Neural cell (in vitro differentiated cells): ENCODE results near the gene CMTR2. TPM values are rescaled to one million over a fixed set of nuclear protein-coding genes. Genes with fewer than 3 reads are reported as not detected.

Source experiments
- H2AFZ ChIP-seq: fragments of 200-600, 300-800 bp; sonication (generic), shearing (Covaris generic); 2 replicates; pipeline ENCODE4 v1.6.0; 2014; ENCODE audit warnings: low read depth, mild to moderate bottlenecking, antibody characterized with exemption, low read length, moderate library complexity
- H3F3A ChIP-seq: fragments of 200-600 bp; shearing (Covaris generic); 2 replicates; pipeline ENCODE4 v1.6.1; 2016; ENCODE audit warnings: mild to moderate bottlenecking, moderate library complexity, mixed read lengths, antibody characterized with exemption, low read length; ENCODE audit not compliant: insufficient read depth, poor library complexity, severe bottlenecking
- H3K27ac ChIP-seq: fragments of 200-600, 300-800 bp; sonication (generic), shearing (Covaris generic); 2 replicates; pipeline ENCODE4 v1.5.1; 2014; ENCODE audit warnings: mild to moderate bottlenecking, low read length, moderate library complexity
- H3K27me3 ChIP-seq: fragments of 300-800, 200-600 bp; sonication (generic), shearing (Covaris generic); 2 replicates; pipeline ENCODE4 v1.6.0; 2014; ENCODE audit warnings: mild to moderate bottlenecking, low read depth, low read length, moderate library complexity; ENCODE audit not compliant: insufficient read depth
- H3K36me3 ChIP-seq: fragments of 300-800, 200-600 bp; sonication (generic), shearing (Covaris generic); 2 replicates; pipeline ENCODE4 v1.5.1; 2014; ENCODE audit warnings: mild to moderate bottlenecking, antibody characterized with exemption, low read length, moderate library complexity; ENCODE audit not compliant: insufficient read depth
- H3K4me2 ChIP-seq: fragments of 300-800, 200-600 bp; sonication (generic), shearing (Covaris generic); 2 replicates; pipeline ENCODE4 v1.6.0; 2014; ENCODE audit warnings: mild to moderate bottlenecking, low read length
- H3K4me3 ChIP-seq: fragments of 300-800, 200-600 bp; sonication (generic), shearing (Covaris generic); 2 replicates; pipeline ENCODE4 v1.5.1; 2014; ENCODE audit warnings: mild to moderate bottlenecking, low read length, moderate library complexity
- H3K79me2 ChIP-seq: fragments of 200-600 bp; shearing (Covaris generic); replicated peaks from 2 replicates; pipeline ENCODE4 v1.6.0; 2014; ENCODE audit warnings: mild to moderate bottlenecking, low read length, moderate library complexity; ENCODE audit not compliant: insufficient read depth
- H3K9ac ChIP-seq: fragments of 300-800, 200-600 bp; sonication (generic), shearing (Covaris generic); 2 replicates; pipeline ENCODE4 v1.6.1; 2016; ENCODE audit warnings: mild to moderate bottlenecking, low read length, mixed read lengths
- H3K9me2 ChIP-seq: fragments of 200-600 bp; shearing (Covaris generic); 2 replicates; pipeline ENCODE4 v1.6.1; 2016; ENCODE audit warnings: mild to moderate bottlenecking, low read length, mixed read lengths; ENCODE audit not compliant: insufficient read depth
- H3K9me3 ChIP-seq: fragments of 200-600, 300-800 bp; sonication (generic), shearing (Covaris generic); 2 replicates; pipeline ENCODE4 v1.6.1; 2016; ENCODE audit warnings: mild to moderate bottlenecking, mixed run types, low read length, moderate library complexity, mixed read lengths
- H4K20me1 ChIP-seq: fragments of 200-600 bp; shearing (Covaris generic); 2 replicates; pipeline ENCODE4 v1.6.1; 2016; ENCODE audit warnings: mild to moderate bottlenecking, mixed run types; ENCODE audit not compliant: insufficient read depth
- CTCF ChIP-seq: fragments of 450-650 bp; IDR thresholded peaks from 2 replicates; pipeline ENCODE4 v1.5.1; 2014; ENCODE audit warnings: antibody characterized with exemption, mild to moderate bottlenecking, moderate library complexity; ENCODE audit not compliant: poor library complexity, severe bottlenecking
- EP300 ChIP-seq: fragments of 450-650 bp; conservative IDR thresholded peaks from 2 replicates; pipeline ENCODE4 v1.6.1; 2014; ENCODE audit warnings: antibody characterized with exemption, mild to moderate bottlenecking, moderate library complexity; ENCODE audit not compliant: poor library complexity, severe bottlenecking
- EZH2 ChIP-seq: fragments of 200-600, 300-800 bp; shearing (Covaris generic), sonication (generic); IDR thresholded peaks from 2 replicates; pipeline ENCODE4 v1.6.1; 2014; ENCODE audit warnings: antibody characterized with exemption, low read length, borderline replicate concordance, mild to moderate bottlenecking; ENCODE audit not compliant: insufficient read depth, poor library complexity, severe bottlenecking
- MXI1 ChIP-seq: fragments of 450-650 bp; conservative IDR thresholded peaks from 2 replicates; pipeline ENCODE4 v1.6.1; 2014; ENCODE audit warnings: antibody characterized with exemption, mild to moderate bottlenecking; ENCODE audit not compliant: poor library complexity, severe bottlenecking
- POLR2AphosphoS5 ChIP-seq: IDR thresholded peaks from 2 replicates; pipeline ENCODE4 v1.6.1; 2012
- RAD21 ChIP-seq: fragments of 450-650 bp; conservative IDR thresholded peaks from 2 replicates; pipeline ENCODE4 v1.6.1; 2014; ENCODE audit warnings: antibody characterized with exemption, mild to moderate bottlenecking, moderate library complexity
- REST ChIP-seq: IDR thresholded peaks from 2 replicates; pipeline ENCODE4 v1.6.1; 2012; ENCODE audit warnings: borderline replicate concordance
- SMC3 ChIP-seq: fragments of 450-650 bp; conservative IDR thresholded peaks from 2 replicates; pipeline ENCODE4 v1.6.1; 2014; ENCODE audit warnings: antibody characterized with exemption, mild to moderate bottlenecking, moderate library complexity; ENCODE audit not compliant: poor library complexity
- TAF1 ChIP-seq: IDR thresholded peaks from 2 replicates; pipeline ENCODE4 v1.6.1; 2012; ENCODE audit warnings: low read depth
- polyA plus RNA-seq: library from polyadenylated mRNA; depleted of rRNA; stranded (reverse); fragments of >200 nt; gene quantifications from 2 replicates; pipeline ENCODE4 v1.2.3, GENCODE V29; 2014

Gene CMTR2
- polyA plus RNA-seq, 1 donor from 2014 or later = 46.9 TPM

- Histone ChIP-seq H3K4me3 (no peak overlapping the region), H3K9me3 (no peaks in the 10 kb centered on the region), H3K79me2 (no peaks in the 10 kb centered on the region), H3K27ac (no peak overlapping the region), H3K27me3 (no peaks in the 10 kb centered on the region), H3K9ac (no peak overlapping the region), H3F3A (no peaks in the 10 kb centered on the region), H4K20me1 (no peaks in the 10 kb centered on the region), H3K4me2 (no peak overlapping the region), H2AFZ (no peak overlapping the region), H3K9me2 (no peaks in the 10 kb centered on the region), H3K36me3 (no peaks in the 10 kb centered on the region)
- no peak for TF ChIP-seq CTCF
- no peak for TF ChIP-seq REST
- no peak for TF ChIP-seq MXI1
- no peak for TF ChIP-seq EZH2
- no peak for TF ChIP-seq POLR2AphosphoS5
- no peak for TF ChIP-seq RAD21
- TF ChIP-seq EP300 = no peak
- TF ChIP-seq SMC3 = no peak
Observed at GRCh38 chr16:71255721-71256120, 33.5 kb downstream of the CMTR2 start.

DNA sequence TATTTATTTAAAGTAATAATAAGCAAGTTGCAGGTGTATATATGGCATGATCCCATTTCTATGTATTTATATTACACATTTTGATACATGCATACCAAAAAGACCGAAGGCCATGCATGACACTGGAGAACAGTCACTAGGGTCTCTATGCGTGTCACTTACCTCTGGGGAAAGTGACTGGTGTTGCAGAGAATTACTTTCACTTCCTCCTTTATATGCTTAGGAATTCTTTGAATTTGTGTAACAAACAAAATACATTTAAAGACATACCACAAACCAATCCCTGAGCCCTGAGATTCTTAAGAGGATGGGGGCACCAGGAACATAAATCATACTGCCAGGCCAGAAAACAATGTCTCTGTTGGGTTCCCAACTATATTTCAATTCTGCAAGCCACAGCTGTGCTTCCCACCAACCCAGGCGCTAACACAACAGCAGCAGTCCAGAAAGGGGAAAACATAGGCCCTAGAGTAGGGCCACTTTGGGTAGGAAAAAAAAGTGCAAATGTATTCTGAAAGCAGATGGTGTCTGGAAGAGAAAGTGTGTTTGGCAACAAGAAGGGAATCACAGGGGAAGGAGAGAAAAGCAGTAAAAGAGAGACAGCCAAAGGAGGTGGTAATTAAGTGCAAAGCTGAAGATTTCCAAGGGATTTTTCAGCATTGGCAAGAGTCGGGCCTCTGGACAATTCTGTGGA is 34.2 kb downstream of the CMTR2 start:
- Histone ChIP-seq H3K9ac (no peak overlapping the region), H3K79me2 (no peaks in the 10 kb centered on the region), H3K36me3 (no peaks in the 10 kb centered on the region), H3K27me3 (no peaks in the 10 kb centered on the region), H2AFZ (no peak overlapping the region), H3K4me2 (no peak overlapping the region), H3K27ac (no peak overlapping the region), H3K9me3 (no peaks in the 10 kb centered on the region), H3K9me2 (no peaks in the 10 kb centered on the region), H4K20me1 (no peaks in the 10 kb centered on the region), H3K4me3 (no peak overlapping the region), H3F3A (no peaks in the 10 kb centered on the region)
- TF ChIP-seq TAF1 = no peak
- TF ChIP-seq REST = no peak
- TF ChIP-seq RAD21 = no peak
- TF ChIP-seq SMC3 = no peak
- TF ChIP-seq POLR2AphosphoS5 = no peak
- TF ChIP-seq EP300 = no peak
